ENCODE measurements around the gene ARCN1. TPM values are rescaled to one million over a fixed set of nuclear protein-coding genes. Genes with fewer than 3 reads are reported as not detected.
"Not testable (repeated sequence)": the region's sequence is repeated elsewhere in the genome, so short reads cannot be mapped to it uniquely, and the experiment has no call there.

The ARCN1 gene
- total RNA-seq, 1 experiment from 2014 or later, result 102 TPM

DNA sequence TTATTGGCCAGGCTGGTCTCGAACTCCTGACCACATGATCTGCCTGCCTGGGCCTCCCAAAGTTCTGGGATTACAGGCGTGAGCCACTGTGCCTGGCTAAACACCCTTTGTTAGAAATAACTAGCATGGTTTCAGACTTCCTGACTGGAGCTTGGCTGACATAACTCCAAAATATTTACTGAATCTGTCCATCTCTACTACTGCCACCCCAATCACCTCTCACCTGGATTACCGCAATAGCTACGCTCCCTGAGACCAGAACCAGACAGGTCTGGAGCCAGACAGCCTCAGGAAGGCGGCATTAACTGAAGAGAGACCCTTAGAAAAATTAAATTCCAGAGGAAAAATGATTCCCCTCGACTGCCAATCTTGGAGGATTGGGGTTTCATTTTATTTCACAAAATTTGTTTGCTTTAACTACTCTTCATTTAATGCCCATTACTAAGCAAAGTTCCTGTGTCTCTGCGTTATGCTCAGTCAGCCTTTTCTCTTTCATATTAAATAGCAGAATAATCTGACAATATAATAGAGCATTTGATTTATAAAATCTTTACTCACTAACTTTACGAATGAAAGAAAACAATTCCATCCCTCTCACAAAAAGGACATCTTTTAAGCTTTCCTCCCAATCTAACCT lies 28.1 kb upstream of the ARCN1 start:
- no peak for DNase-seq (ENCODE audit: low spot score)

DNA sequence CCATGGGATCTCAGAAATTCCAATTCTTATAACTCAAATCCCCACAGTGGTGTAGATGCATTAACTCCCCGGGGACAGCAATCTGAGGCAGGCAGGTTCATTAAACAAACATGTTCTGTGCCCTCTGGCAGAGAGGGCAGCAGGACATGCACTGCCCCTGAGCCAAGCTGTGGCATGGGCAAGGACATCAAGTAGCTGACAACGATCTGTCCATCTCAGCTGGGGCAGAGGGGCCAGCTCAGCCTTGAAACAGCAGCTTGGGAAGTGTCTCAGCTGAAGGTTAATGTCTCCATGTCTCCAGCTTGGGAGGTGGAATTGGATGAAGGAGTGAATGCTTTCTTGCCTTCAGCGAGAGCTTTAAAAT lies 27.6 kb upstream of the ARCN1 start:
- no peak for DNase-seq (ENCODE audit: low spot score)

DNA sequence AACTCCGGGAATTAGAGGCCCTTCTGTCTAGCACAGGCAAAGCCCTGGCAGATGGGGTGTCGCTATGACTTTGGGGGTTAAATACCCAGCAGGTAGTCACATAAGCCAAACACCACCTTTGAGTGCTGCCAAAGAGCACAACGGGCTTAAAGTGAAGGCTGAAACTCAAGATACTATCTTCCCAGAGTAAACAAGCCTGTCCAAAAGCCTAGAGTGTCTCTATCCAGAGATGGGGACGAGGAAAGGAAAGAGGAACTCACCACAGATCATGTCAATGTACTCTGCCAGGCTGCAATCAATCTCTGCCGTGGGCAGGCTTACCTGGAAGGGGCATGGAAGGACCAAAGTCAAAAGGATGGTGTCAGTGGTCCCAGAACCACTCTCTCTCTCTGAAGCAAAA lies 26.7 kb upstream of the ARCN1 start:
- DNase-seq (ENCODE audit: low spot score), result no peak

DNA sequence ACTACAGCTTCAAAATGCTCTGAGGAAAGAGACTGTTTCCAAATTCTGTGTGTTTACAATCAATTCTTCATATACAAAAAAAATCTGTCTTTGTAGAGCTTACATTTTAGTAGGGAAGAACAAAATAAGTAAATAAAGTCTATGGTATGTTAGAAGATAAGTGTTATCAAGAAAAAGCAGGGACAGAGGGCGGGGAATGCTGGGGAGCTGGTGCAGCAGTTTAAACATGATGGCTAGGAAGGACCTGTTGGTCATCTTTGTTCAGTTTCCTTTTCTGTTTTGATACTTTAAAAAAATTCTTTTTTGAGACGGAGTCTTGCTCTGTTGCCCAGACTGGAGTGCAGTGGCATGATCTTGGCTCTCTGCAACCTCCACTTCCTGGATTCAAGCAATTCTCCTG lies 25.1 kb upstream of the ARCN1 start:
- no peak for DNase-seq (ENCODE audit: low spot score)

DNA sequence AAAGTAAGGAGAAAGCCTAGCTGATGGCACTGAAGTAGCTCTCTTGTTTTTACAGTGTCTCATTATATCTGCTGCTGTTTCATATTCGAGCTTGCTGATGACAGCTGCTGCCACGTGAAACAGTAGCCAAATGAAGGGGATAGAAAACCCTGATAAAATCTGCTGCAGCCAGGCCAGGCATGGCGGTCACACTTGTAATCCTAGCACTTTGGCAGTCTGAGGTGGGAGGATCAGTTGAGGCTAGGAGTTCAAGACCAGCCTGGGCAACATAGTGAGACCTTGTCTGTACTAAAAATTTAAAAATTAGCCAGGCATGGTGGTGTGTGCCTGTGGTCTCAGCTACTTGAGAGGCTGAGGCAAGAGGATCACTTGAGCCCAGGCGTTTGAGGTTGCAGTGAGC lies 19.9 kb upstream of the ARCN1 start:
- no peak for DNase-seq (ENCODE audit: low spot score)

DNA sequence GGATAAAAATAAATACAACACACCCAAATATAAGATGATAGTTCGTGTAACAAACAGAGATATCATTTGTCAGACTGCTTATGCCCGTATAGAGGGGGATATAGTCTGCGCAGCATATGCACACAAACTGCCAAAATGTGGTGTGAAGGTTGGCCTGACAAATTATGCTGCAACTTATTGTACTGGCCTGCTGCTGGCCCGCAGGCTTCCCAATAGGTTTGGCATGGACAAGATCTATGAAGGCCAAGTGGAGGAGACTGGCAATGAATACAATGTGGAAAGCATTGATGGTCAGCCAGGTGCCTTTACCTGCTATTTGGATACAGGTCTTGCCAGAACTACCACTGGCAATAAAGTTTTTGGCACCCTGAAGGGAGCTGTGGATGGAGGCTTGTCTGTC lies 11.4 kb upstream of the ARCN1 start:
- no peak for DNase-seq (ENCODE audit: low spot score)

DNA sequence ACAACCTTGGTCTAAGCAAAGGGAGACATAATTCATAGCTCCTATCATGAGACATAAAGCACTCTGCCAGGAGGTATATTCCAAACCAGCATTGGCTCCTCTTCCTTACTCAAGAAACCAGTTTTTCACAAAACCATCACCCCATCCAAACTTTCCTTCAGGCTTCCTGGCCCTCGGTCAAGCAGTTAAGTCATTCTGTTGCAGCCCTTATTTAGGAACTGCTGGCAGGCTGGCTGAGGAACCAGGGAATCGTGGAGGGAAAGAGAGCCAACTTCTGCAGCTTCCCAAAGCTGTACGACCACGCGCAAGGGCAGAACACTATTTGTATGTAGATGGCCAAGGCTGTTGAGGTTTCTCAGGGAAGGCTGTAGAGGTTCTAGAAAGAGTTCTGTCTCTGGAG lies 7.2 kb upstream of the ARCN1 start:
- DNase-seq (ENCODE audit: low spot score), result no peak

DNA sequence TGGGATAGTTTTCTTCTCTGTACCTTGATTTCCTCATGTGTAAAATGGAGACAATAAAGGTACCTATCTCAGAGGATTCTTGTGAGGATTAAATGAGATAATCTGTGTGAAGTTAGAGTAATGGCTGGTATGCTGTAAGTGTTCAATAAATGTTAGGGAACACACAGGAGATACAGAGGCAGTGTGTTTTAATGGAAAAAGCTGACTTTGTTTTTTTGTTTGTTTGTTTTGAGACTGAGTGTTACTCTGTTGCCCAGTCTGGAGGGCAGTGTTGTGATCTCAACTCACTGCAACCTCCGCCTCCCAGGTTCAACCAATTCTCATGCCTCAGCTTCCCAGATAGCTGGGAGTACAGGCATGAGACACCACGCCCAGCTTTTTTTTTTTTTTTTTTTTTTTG lies 2.5 kb upstream of the ARCN1 start:
- DNase-seq (ENCODE audit: low spot score), result no peak

DNA sequence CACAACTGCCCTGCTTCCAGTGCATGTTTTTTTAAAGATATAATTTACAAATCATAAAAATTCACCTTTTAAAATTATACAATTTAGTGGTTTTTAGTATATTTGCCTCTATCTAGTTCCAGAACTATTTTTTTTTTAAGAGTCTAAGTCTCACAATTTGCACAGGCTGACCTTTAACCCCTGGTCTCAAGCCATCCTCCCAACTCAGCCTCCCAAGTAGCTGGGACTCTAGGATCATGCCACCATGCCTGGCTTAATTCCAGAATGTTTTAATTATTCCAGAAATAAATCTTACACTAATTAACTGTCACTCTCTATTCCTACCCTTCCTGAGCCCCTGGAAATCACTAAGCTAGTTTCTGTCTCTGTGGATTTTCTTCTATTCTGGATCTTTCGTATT lies 1.4 kb upstream of the ARCN1 start:
- no peak for DNase-seq (ENCODE audit: low spot score)

DNA sequence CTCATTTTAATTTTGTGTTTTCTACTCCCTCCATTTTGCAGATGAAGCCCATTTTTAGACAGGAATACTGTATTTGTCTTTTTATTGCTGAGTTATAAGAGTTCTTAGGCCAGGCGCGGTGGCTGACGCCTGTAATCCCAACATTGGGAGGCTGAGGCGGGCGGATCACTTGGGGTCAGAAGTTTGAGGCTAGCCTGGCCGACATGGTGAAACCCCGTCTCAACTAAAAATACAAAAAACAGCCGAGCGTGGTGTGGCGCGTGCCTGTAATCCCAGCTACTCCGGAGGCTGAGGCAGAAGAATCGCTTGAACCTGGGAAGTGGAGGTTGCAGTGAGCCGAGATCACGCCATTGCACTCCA lies 528 bp upstream of the ARCN1 start:
- DNase-seq (ENCODE audit: low spot score), result not testable (repeated sequence)

DNA sequence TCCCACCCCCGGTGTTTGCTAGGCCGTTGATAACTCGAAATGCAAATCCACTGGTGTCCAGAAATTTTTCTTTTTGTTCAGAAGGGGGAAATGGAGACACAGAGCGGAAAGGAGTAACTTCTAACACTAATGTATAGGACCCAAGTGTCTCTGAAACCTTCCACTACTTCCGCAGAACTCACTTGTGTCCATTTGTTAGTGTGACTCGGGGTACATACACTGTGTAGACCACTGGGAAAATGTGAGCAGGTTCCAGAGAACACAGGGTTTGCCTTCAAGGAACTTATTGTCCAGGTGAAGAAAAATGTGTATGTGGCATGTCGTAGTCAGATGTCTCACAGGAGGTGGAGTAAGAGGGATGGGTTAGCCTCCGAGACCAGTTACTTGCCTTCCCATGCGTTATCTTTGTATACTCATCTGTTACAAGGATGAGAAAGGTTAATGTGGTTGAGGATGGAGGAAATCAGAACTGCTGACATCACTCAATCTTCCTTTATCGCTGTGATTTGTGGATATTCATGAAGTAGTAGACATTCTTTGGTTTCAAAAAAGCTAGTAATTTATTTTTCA lies 857 bp downstream of the ARCN1 start:
- peak; percentile 33 for DNase-seq (ENCODE audit: low spot score)

DNA sequence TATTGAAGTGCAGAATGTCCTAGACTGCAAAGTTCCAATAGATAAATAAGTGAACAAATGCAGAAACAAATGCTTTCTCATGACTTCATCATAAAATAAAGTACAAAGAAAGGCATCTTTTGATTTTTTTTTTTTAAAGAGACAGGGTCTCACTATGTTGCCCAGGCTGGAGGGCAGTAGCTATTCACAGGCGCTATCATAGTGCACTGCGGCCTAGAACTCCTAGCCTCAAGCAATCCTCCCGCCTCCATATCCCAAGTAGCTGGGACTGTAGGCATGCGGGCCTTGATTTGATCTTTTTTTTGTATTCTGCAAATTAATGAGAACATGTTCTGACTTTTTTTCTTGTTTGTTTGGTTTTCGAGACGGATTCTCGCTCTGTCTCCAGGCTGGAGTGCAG lies 2.4 kb downstream of the ARCN1 start:
- no peak for DNase-seq (ENCODE audit: low spot score)

DNA sequence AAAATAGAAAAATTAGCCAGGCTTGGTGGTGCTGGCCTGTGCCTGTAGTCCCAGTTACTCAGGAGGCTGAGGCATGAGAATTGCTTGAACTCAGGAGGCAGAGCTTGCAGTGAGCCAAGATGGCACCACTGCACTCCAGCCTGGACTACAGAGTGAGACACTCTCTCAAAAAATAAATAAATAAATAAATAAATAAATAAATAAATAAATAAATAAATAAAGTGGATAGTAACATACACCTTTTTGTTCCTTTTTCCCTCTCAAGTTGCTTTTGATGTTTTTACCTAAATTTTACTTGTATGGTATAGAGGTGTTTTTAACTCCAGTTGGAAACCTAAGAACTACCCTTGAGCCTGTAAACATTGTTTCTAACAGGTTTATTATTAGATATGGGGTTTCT lies 5.8 kb downstream of the ARCN1 start:
- not testable (repeated sequence) for DNase-seq (ENCODE audit: low spot score)

DNA sequence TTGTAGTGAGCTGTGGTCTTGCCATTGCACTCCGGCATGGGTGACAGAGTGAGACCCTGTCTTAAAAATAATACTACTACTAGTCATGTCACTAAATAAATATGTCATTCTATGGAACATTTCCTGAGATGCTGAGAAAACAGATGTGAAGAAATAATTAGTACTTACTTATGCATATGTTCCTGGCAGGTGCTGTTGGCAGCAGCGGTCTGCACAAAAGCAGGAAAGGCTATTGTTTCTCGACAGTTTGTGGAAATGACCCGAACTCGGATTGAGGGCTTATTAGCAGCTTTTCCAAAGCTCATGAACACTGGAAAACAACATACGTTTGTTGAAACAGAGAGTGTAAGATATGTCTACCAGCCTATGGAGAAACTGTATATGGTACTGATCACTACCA lies 8.8 kb downstream of the ARCN1 start:
- DNase-seq (ENCODE audit: low spot score), result no peak

DNA sequence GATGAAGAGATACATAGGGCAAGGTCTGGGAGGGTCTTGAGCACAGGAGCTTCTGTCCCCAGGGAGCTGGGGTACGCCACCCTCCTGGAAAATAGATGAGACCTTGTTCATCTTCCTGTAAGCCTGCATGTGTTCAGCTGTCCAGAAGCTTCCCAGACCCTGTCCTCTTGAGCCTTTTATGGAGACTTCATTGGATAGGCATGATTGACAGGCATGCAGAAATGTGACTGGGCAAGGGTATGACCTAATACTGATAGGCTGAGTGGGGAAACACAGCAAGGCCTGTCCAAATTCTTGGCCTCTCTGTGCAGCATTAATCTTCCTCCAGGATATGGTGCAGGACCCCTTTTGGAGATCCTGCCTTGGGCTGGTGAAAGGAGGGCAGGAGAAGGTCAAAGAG lies 15.7 kb downstream of the ARCN1 start:
- no peak for DNase-seq (ENCODE audit: low spot score)

DNA sequence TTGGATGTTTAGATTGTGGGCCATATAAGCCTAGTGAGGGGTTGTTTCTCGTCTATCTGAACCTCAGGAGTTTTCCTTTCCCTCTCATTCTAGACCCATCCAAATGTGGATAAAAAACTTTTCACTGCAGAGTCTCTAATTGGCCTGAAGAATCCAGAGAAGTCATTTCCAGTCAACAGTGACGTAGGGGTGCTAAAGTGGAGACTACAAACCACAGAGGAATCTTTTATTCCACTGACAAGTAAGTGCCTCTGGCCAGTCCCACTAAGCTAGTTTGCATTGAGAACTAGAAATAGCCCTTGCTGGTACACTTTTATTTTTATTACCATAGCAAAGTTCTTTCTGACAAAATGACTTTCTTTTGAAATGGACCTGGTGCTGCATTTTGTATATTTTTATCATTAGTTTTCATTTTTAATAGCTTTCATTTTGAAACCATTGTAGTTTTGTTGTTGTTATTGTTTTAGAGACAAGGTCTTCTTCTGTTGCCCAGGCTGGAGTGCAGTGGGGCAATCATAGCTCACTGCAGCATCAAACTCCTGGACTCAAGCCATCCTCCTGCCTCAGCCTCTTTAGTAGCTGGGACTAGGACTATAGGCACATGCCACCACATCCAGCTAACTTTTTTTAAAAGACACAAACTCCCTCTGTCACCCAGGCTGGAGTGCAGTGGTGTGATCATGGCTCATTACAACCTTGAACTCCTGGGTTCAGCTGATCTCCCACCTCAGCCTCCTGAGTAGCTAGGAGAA lies 20.6 kb downstream of the ARCN1 start:
- no peak for DNase-seq (ENCODE audit: low spot score)

DNA sequence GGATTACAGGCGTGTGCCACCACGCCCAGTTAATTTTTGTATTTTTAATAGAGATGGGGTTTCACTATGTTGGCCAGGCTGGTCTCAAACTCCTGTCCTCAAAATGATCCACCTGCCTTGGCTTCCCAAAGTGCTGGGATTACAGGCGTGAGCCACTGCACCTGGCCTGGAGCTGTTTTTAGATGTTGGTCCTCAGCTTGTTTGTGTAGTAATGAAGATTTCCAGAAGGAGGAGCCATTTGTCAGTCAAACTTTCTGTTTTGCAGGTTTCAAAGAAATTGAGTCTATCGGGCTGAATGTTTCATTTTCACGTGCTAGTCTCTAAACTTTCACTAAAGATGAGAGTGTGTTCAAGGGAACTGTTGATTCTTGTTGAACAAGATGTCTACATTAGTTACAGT lies 22.8 kb downstream of the ARCN1 start:
- DNase-seq (ENCODE audit: low spot score), result not testable (repeated sequence)

DNA sequence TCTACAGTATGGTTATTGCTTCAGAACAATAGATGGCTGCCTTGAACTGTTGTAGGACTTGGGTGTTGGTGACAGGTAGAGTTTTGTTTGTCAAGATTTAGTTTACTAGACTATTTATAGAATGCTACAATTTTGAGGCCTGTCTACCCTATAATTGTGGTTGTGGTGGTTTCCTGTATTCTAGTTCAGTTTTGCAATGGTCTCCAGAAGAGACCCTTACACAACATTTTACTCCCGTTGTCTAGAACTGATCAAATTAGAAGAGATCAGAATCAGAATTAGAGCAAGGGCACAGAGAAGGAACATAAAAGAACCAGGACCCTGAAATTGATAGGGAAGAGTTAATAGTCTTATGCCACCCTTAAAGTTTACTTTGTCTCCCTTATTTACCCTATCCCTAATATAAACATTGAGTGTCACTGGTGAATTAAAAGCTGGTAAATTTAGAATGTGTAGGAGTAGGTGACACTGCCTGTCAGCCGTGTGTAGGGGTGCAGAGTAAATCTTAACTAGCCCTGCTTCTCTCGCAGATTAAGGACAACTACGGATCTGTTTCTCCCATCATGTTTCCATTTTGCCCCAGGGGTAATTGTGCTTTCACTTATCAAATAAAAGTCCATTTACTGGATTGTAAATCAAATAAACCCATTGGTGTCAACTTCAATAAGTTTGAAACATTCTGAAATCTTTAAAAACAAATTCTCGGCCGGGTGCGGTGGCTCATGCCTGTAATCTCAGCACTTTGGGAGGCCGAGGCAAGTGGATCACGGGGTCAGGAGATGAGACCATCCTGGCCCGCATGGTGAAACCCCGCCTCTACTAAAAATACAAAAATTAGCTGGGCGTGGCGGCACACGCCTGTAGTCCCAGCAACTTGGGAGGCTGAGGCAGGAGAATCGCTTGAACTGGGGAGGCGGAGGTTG lies 24.3 kb downstream of the ARCN1 start:
- no peak for DNase-seq (ENCODE audit: low spot score)

DNA sequence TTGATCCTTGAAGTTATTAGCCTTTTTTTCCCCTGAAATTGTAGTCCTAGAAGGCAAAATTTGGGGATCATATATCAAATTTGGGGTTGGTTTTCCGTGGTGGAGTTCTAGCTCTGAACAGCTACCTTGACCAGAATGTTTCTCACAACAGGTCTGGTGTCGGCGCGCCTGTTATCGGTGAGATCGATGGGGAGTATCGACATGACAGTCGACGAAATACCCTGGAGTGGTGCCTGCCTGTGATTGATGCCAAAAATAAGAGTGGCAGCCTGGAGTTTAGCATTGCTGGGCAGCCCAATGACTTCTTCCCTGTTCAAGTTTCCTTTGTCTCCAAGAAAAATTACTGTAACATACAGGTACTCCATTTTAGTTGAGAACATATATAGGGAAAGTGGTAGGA lies 25.3 kb downstream of the ARCN1 start:
- DNase-seq (ENCODE audit: low spot score), result no peak

DNA sequence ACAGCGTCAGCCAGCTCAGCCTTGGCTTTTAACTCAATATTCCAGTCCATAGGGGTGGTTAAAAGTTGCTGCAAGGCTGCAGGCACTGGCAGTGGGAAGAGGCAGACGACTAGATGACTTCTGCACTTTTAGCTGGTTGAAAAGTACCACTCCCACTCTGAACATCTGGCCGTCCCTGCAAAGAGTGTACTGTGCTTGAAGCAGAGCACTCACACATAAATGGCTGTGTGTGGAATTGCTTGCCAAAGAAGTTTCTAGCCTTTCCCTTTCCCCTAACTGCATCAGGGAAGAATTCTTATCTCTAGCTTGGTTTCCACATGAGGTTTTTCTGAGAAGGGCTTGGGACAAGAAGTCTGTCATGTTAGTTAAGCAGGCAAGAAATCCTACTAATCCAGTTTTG lies 30.1 kb downstream of the ARCN1 start:
- DNase-seq (ENCODE audit: low spot score), result no peak

DNA sequence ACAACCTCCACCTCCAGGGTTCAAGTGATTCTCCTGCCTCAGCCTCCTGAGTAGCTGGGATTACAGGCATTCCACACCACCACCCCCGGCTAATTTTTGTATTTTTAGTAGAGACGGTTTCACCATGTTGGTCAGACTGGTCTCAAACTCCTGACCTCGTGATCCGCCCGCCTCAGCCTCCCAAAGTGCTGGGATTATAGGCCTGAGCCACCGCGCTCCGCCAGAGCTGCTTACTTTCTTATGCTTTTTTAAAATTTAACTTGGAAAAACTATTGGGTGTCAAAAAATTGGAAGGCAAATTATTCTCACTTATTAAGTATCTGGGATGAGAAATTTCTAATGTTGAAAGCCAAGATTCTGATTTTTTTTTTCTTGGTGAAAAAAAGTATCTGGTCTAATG lies 31.5 kb downstream of the ARCN1 start:
- not testable (repeated sequence) for DNase-seq (ENCODE audit: low spot score)

DNA sequence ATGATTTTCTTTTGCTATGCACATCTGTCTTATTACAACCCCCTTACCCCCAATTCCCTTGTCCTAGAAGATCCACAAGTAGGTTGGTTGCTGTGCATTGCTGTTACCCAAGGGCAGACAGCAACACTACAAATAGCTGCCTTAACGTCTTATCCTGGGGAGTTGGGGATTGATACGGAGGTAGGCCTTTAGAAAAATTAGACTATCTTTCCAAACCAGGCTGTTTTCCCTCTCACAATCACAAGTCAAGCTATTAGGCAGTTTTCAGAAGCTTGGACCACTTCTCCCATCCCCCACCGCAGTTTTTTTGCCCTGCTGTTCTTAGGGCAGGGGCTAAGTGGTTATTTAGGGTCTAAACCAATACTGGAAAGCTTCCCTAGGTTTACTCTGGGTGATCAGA lies 32.4 kb downstream of the ARCN1 start:
- no peak for DNase-seq (ENCODE audit: low spot score)

Measured in A172 (cell line).